GM13977 (cell line): ENCODE results near the gene EIF3L.

Experiments
- DNase-seq: peaks from one replicate; pipeline ENCODE4 v3.0.0; 2012; ENCODE audit warnings: low spot score
- in situ Hi-C: fragments of 300-500 bp; cut with MboI; formaldehyde crosslinking; loops from one replicate; pipeline ENCODE4 v1.12.0; 2022; ENCODE audit warnings: low sequenced_read_pairs, low pct_unique_long_range_greater_than_20kb, mixed read lengths, inconsistent platforms; ENCODE audit not compliant: unreplicated experiment
- TF ChIP-seq, protein P1 (sequence below): IDR thresholded peaks from 2 replicates; pipeline ENCODE4 v1.5.1; 2012; ENCODE audit warnings: mild to moderate bottlenecking, control low read depth; ENCODE audit not compliant: insufficient read depth; ENCODE audit errors: extremely low read depth, missing control alignments

Gene EIF3L

DNA sequence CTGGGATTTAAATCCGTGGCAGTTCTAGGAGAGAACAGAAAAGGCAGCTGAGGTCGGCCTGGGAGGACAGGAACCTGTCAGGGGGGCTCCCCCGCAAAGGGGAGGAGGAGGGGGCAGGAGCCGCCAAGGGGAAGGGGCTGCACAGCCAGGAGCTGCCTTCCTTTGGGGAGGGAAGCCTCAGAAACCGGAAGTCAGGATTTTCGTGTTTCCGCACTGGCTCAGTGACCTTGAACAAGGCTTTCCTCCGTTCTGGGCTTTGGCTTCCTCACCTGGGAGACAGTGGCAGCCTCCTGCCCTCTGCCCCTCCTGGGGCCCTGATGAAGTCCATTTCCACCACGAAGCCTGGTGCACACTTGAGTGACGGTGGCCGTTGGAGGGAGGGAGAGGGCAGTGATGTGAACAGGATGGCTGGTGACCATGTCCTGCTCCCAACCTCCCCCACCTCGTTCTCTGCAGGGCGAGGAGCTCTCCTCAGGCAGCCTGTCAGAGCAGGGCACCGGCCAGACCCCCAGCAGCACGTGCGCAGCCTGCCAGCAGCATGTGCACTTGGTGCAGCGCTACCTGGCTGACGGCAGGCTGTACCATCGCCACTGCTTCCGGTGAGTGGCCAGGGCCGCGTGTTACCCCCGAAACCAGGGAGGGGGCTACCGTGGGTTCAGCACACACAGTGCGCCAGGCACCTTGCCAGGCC, 69.5 kb downstream of the EIF3L start:
- TF ChIP-seq, protein P1, sequence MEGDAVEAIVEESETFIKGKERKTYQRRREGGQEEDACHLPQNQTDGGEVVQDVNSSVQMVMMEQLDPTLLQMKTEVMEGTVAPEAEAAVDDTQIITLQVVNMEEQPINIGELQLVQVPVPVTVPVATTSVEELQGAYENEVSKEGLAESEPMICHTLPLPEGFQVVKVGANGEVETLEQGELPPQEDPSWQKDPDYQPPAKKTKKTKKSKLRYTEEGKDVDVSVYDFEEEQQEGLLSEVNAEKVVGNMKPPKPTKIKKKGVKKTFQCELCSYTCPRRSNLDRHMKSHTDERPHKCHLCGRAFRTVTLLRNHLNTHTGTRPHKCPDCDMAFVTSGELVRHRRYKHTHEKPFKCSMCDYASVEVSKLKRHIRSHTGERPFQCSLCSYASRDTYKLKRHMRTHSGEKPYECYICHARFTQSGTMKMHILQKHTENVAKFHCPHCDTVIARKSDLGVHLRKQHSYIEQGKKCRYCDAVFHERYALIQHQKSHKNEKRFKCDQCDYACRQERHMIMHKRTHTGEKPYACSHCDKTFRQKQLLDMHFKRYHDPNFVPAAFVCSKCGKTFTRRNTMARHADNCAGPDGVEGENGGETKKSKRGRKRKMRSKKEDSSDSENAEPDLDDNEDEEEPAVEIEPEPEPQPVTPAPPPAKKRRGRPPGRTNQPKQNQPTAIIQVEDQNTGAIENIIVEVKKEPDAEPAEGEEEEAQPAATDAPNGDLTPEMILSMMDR: no peak
- in situ Hi-C loops: no loop called here
- no peak for DNase-seq

DNA sequence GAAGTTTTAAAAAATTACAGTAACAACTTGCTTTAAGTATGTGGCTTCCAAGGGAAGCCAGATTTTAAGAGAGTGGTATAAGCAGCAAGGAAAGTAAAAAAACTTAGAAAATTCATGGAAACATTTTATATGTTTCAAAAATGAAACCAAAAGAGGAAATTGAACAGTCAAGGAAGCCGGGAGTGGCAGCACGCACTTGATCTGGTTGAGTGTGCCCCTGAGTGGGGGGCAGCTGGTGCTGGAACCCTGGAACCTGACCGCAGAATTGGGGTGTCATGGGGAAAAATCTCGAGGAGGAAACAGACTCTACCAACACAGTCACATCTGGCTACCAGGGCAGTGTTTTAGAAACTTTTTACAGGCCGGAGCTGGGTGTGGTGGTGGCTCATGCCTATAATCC, 70.9 kb downstream of the EIF3L start:
- in situ Hi-C loops: no loop called here
- DNase-seq: no peak
- TF ChIP-seq, protein P1: no peak

GRCh38 chr22:37922191-37922590, 73.0 kb downstream of the EIF3L start:
- no peak for DNase-seq
- TF ChIP-seq, protein P1: no peak
- in situ Hi-C loops: no loop called here

DNA sequence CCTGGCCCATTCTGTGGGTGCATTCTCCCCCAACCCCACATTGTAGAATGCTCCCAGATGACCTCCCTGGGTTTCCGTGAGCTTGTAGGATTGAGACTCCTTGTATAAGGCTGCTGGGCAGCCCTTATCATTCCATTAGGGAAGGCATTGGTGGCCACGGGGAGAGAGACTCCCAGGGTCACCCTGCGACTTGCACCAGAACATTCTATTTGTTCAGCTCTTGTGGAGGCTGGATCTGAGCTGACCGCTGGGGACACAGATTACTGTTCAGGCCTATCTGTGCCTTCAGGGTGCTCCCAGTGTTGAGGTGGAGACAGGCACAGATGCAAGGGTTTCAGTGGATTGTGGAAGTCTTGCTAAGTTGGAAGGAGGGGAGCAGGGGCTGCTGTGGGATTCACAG, 74.7 kb downstream of the EIF3L start:
- in situ Hi-C loops: no loop called here
- TF ChIP-seq, protein P1: no peak

GRCh38 chr22:37924386-37925065, 75.3 kb downstream of the EIF3L start:
- in situ Hi-C loops: no loop called here
- DNase-seq: no peak
- TF ChIP-seq, protein P1: no peak

More for the DNA sequence above, 74.7 kb downstream of the EIF3L start:
- DNase-seq: no peak

GRCh38 chr22:37925330-37925729, 76.1 kb downstream of the EIF3L start:
- in situ Hi-C loops: no loop called here

More at GRCh38 chr22:37925330-37925729, 76.1 kb downstream of the EIF3L start:
- TF ChIP-seq, protein P1: no peak
- no peak for DNase-seq
